Mononuclear cell (primary cell): ENCODE data around the gene ELOVL1. TPM values are rescaled to one million over a fixed set of nuclear protein-coding genes. Genes with fewer than 3 reads are reported as not detected.

Experiments
- H3K27me3 ChIP-seq: 2 replicates; pipeline ENCODE4 v1.6.0; 2011; ENCODE audit warnings: low read length, control low read depth; ENCODE audit not compliant: insufficient read depth
- H3K4me1 ChIP-seq: 2 replicates; pipeline ENCODE4 v1.5.1; 2011; ENCODE audit warnings: mild to moderate bottlenecking, low read length, control low read depth; ENCODE audit not compliant: insufficient read depth
- H3K4me3 ChIP-seq: 2 replicates; pipeline ENCODE4 v1.5.1; 2011; ENCODE audit warnings: mild to moderate bottlenecking, low read length, moderate library complexity
- H3K9me3 ChIP-seq: 2 replicates; pipeline ENCODE4 v1.5.1; 2011; ENCODE audit warnings: low read depth, mild to moderate bottlenecking, control low read depth, low read length
- total RNA-seq: library from RNA; depleted of rRNA; stranded (reverse); fragments of >200 nt; gene quantifications from one replicate; pipeline ENCODE4 v1.2.3, GENCODE V29; 2012

The ELOVL1 gene
- total RNA-seq, 1 donor, result 18.4 TPM

DNA sequence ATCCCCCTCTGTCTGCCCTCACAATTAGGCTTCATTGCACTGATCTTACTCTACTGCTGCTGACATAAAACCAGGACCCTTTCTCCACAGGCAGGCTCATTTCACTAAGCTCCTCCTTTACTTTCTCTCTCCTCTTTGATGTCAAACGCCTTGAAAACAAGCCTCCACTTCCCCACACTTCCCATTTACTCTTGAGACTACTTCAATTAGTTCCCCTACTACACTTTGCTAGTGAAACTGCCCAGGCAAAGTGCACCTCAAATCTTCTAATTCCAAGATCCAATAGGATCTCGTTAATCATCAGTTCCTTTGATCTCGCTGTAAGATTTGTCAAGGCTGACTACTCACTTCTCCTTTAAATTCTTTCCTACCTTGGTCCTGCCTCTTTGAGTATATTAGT is 14.9 kb downstream of the ELOVL1 start:
- no peaks in the 10 kb centered on the region for H3K9me3 ChIP-seq
- H3K4me3 ChIP-seq, result no peak overlapping the region
- peaks cover 4% of the 10 kb centered on the region for H3K4me1 ChIP-seq
- no peaks in the 10 kb centered on the region for H3K27me3 ChIP-seq

DNA sequence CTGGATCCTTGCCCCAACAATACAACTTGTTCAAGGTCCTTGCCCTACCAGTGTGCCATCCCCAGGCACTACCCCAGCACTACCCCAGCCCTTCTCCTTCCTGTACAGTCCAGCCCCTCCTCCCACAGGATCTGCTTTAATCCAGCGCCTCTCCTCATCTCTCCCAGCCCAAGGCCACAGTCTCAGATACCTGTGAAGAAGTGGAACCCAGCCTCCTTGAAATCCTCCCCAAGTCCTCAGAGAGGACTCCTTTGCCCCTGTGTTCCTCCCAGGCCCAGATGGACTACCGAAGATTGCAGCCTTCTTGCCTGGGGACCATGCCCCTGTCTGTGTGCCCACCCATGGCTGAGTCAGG is 15.5 kb downstream of the ELOVL1 start:
- H3K9me3 ChIP-seq, result no peaks in the 10 kb centered on the region
- H3K27me3 ChIP-seq, result no peaks in the 10 kb centered on the region
- H3K4me1 ChIP-seq, result no peaks in the 10 kb centered on the region
- no peak overlapping the region for H3K4me3 ChIP-seq

DNA sequence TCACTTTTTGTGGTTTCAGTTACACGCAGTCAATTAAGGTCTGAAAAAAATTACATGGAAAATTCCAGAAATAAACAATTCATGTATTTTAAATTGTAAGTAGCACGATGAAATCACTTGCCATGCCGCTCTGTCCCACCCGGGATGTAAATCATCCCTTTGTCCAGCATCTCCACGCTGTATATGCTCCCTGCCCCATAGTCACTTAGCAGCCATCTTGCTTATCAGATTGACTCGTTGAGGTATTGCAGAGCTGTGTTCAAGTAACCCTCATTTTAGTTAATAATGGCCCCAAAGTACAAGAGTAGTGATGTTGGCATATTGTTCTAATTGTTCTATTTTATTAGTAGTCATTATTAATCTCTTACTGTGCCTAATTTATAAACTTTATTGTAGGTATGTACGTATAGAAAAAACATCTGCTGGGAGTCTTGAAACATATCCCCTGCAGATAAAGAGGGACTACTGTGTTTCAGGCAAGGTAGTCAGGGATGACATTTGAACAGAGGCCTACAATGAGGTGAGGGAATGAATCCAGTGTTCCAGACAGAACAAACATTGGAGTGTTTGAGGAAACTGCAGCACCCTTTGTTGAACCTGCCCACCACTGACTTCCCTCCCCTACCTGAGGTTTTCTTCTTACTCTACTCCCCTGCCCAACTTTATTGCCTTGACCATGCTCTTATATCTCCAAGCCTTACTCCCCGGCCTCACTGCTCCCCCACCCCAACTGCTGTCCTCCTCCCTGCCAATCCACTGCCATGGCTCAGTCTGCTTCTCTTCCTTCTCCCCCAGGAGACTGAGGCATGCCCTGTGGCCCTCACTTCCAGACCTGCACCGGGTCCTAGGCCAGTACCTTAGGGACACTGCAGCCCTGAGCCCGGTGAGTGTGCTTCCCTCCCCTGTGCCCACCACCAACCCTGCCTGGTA is 16.1 kb downstream of the ELOVL1 start:
- Histone ChIP-seq H3K9me3 (no peaks in the 10 kb centered on the region), H3K27me3 (no peaks in the 10 kb centered on the region), H3K4me3 (no peak overlapping the region), H3K4me1 (no peaks in the 10 kb centered on the region)

DNA sequence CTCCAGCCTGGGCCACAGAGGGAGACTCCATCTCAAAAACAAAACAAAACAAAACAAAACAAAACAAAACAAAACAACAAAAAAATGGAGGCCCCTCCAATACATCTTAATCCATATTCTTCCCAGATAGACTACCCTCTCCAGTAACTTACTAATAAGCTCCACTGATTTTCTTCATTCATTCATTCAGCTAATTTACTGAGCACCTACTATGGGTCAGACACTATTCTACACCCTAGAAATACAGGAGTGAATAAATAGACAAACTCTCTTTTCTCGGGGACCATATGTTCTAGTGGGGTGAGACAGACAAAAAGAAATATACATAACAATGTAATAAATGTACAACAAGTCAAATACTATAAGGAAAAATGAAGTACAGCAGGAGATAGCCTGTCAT is 16.8 kb downstream of the ELOVL1 start:
- Histone ChIP-seq H3K4me3 (no peak overlapping the region), H3K4me1 (no peaks in the 10 kb centered on the region), H3K9me3 (no peaks in the 10 kb centered on the region), H3K27me3 (no peaks in the 10 kb centered on the region)

DNA sequence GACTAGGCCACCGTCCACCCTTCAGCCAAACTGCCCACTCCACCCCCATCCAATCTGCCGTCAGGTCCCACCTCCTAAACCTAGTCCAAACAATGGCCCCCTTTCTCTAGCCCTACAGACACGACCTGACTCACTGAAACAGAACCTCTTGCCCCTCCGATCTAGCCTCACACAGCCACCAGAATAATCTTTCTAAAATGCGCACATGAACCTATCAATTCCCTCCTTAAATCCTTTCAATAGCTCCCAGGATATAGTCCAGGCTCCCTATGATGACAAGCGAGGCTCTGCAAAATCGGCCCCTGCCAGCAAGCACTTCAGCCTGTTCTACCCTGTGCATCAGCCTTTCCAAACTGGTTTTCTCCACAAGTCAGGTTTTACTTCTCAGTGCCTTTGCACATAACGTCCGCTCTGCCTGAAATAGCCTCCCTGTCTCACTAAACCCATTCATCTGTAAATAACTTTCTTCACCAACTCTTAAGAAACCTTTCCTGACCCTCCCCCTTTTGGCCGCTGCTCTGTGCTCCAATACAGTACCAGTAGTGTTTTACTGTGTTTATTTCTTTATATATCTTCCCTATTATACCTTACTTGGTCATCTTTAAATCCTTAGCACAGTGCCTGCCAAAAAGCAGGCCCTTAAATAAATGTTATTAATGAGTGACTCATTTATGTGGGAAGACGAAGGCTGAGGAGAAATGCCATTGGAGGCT is 18.1 kb downstream of the ELOVL1 start:
- Histone ChIP-seq H3K27me3 (no peaks in the 10 kb centered on the region), H3K4me3 (peak overlapping the region; percentile 13), H3K4me1 (no peaks in the 10 kb centered on the region), H3K9me3 (no peaks in the 10 kb centered on the region)

DNA sequence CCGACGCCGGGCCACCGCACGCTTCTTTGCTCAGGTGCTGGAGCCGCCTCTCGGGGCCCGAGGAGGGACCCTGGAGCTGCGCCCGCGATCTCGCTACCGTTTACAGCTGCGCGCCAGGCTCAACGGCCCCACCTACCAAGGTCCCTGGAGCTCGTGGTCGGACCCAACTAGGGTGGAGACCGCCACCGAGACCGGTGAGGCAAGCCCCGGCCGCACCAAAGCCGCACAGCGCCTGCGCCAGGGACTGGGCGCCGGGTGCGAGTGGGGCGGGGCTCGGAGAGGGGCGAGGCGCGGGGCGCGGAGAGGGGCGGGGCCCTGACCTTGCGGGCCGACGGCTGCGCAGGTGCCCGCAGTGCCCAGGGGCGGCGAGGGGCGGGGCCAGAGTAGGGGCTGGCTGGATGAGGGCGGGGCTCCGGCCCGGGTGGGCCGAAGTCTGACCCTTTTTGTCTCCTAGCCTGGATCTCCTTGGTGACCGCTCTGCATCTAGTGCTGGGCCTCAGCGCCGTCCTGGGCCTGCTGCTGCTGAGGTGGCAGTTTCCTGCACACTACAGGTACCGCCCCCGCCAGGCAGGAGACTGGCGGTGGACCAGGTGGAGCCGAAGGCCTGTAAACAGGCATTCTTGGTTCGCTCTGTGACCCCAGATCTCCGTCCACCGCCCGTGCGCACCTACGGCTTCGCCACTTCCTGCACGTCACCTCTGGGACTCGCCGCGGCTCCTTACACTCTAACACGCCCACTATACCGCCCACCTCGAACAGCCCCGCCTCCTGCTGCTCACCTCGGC is 18.8 kb downstream of the ELOVL1 start:
- Histone ChIP-seq H3K9me3 (no peaks in the 10 kb centered on the region), H3K27me3 (no peaks in the 10 kb centered on the region), H3K4me1 (no peaks in the 10 kb centered on the region), H3K4me3 (peak overlapping the region; percentile 13)

DNA sequence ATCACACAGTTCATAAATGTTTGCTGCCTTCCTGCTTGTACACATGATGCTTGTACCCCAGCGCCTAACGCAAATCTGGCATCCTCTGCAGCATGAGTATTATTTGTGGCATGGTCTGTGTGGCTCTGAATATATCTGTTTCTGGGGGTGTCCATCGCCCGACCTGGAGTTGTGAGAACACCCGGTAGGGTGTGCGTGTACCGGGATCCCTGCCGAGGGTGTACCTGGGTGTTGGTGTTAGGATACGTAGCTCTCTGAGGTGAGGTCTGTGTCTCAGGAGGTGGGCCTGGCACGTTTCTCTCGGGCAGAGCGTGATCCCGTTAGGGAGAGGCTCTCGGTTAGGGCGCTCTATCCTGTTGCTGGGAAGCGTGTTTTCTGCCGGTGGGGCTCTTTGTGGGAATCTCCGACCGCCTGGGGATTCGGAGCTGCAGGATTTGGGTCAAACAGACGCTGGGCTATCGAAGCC is 19.4 kb downstream of the ELOVL1 start:
- Histone ChIP-seq H3K4me1 (no peaks in the 10 kb centered on the region), H3K4me3 (no peak overlapping the region), H3K27me3 (no peaks in the 10 kb centered on the region), H3K9me3 (no peaks in the 10 kb centered on the region)

DNA sequence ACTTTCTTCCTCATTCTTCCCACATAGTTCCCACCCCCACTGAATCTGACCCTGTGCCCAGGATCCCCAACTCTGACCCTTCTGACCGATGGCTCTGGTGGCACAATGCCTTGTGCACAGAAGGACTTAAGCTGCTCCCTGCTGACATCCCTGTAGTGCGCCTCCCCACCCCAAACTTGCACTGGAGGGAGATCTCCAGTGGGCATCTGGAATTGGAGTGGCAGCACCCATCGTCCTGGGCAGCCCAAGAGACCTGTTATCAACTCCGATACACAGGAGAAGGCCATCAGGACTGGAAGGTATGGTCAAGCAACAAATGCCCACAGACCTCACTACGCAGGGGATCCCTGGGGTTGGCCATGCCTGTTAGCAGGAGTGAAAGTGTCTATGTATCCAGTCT is 21.2 kb downstream of the ELOVL1 start:
- Histone ChIP-seq H3K4me3 (no peak overlapping the region), H3K27me3 (no peaks in the 10 kb centered on the region), H3K9me3 (no peaks in the 10 kb centered on the region), H3K4me1 (no peaks in the 10 kb centered on the region)

DNA sequence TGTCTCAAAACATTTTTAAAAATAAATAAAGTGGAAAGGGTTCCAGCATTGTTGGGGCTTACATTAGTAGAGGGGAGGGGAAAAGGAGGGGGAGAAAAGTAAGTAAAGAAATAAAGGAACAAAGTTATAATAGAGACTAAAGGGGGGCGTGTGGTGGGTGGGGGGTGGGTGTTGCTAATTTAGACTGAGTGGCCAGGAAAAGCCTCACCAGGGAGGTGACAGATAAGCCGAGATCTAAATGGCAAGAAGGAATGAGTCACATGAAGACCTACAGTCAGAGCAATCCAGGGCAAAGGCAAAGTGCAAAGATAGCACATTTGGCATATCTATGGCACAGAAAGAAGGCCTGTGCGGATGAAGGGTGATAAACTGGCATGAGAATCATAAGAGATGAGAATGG is 22.7 kb downstream of the ELOVL1 start:
- H3K4me1 ChIP-seq, result no peaks in the 10 kb centered on the region
- H3K9me3 ChIP-seq, result no peaks in the 10 kb centered on the region
- H3K4me3 ChIP-seq, result no peak overlapping the region
- H3K27me3 ChIP-seq, result no peaks in the 10 kb centered on the region

DNA sequence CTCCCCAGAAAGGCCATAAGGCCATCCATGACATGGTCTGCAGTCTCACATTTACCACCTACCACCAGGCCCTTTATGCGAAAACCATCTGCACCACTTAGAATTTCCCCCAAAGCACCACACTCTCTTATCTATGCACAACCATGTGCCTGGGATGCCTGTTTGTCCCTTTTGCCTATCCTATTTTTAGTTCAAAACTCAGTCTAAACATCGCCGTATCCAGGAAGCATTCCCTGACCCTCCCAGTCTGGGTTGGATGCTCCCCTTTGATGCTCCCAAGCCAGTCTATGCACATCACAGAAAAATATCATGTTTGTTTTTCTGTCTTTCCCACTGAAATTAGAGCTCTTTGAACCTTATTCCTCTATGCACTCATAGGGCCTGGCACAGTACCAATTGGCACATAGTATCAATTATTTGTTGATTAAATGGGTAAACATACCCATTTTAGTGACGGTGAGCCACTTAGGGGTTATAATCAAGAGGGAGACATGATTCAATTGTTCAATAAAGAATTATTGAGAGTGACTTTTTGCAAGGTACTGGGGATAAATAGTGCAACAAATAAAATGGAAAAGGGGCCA is 23.5 kb downstream of the ELOVL1 start:
- Histone ChIP-seq H3K4me3 (no peak overlapping the region), H3K27me3 (no peaks in the 10 kb centered on the region), H3K9me3 (no peaks in the 10 kb centered on the region), H3K4me1 (no peaks in the 10 kb centered on the region)

DNA sequence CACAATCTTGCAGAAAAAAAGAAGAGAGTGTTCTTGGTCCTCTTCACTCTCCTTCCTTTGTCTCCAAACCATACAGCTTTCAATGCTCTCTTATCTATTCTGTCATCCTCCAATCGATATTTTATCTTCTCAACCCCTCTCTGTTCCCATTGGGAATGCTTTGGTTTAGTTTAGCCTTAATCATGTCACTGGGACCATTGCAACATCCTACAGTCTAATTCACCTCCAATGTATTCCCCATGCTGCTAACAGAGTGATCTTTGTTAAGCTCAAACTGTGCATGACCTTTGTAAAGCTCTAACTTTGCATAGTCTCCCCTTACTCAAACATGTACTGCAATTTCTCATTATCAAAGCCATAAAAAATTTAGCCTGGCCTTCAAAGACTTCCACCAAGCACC is 27.3 kb downstream of the ELOVL1 start:
- Histone ChIP-seq H3K4me1 (no peaks in the 10 kb centered on the region), H3K27me3 (no peaks in the 10 kb centered on the region), H3K9me3 (no peaks in the 10 kb centered on the region), H3K4me3 (no peak overlapping the region)

DNA sequence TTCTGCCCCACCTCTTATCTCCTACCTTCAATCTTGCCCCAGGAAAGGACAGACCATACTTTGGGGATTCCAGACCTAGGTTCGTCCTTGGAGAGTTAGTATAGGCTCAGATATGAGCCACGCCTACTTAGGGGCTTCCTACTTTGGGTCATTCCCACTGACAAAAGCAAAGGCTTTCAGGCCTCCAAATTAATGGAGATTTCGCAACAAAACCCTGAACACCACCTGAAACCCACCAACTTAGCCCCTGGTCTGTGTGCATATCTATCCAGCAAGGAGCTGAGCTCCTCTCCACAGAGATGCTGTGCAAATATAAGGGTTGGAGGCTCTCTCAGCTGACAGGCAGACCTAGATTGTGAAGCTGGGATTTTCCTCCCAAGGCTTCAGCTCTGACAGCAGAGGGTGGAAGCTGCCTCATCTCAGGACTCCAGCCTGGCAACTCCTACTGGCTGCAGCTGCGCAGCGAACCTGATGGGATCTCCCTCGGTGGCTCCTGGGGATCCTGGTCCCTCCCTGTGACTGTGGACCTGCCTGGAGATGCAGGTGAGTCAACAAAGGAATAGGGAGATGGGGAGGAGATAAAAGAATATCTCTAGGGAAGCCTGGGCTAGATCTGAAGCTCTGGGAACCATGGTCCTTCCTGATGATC is 28.1 kb downstream of the ELOVL1 start:
- no peaks in the 10 kb centered on the region for H3K27me3 ChIP-seq
- H3K4me3 ChIP-seq, result no peak overlapping the region
- H3K9me3 ChIP-seq, result no peaks in the 10 kb centered on the region
- H3K4me1 ChIP-seq, result no peaks in the 10 kb centered on the region

DNA sequence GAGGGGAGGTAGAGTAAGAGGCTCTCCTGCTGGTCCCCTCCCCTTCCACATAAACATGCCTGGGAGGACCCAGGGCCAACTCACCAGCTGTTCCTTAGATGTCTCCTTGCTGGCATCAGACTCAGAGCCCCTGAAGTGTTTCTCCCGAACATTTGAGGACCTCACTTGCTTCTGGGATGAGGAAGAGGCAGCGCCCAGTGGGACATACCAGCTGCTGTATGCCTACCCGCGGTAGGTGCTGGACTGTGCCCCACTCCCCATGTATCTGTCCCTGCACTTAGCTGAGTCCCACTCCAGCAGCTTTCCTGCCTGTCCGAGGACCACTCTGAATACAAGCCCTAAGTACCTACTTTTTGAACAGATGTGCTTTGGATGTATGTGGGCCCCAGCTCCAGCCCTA is 29.8 kb downstream of the ELOVL1 start:
- Histone ChIP-seq H3K4me3 (no peak overlapping the region), H3K27me3 (no peaks in the 10 kb centered on the region), H3K4me1 (no peaks in the 10 kb centered on the region), H3K9me3 (no peaks in the 10 kb centered on the region)

DNA sequence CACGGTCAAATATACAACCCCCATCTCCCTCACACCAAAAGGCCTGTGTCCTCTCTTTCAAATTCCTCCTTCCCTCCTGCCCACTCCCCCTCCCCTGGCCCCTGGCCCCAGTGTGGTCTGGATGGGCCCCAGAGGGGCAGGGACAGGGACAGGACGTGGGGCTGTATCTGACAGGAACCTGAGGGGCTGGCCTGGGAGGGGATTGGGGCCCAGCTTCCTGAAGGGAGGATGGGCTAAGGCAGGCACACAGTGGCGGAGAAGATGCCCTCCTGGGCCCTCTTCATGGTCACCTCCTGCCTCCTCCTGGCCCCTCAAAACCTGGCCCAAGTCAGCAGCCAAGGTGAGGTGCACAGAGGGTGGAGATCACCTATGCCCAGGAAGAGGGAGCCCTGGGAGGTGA is 30.2 kb downstream of the ELOVL1 start, which contains the start of gene MPL:
Gene MPL (plus strand): TSS at position 231 of the 400 bp plus-strand sequence. CDS start 31 bp downstream, at position 262.
- no peaks in the 10 kb centered on the region for H3K4me1 ChIP-seq
- no peak within 1 kb of the TSS for H3K4me3 ChIP-seq

More for the DNA sequence above, 30.2 kb downstream of the ELOVL1 start, which contains the start of gene MPL:
- Histone ChIP-seq H3K9me3 (no peaks in the 10 kb centered on the region), H3K27me3 (no peaks in the 10 kb centered on the region)
